HEK293 (cell line): ENCODE results near the gene MCM7.

Source experiments
- HOXC10 ChIP-seq: sonication (generic); formaldehyde crosslinking; IDR thresholded peaks from 2 replicates; pipeline ENCODE4 v1.8.1; 2023; ENCODE audit warnings: mild to moderate bottlenecking, missing genetic modification reagents
- KLF8 ChIP-seq: fragments of 450-650 bp; formaldehyde crosslinking; IDR thresholded peaks from 2 replicates; pipeline ENCODE4 v1.5.1; 2016; ENCODE audit warnings: missing biosample characterization, missing genetic modification characterization
- KLF9 ChIP-seq: fragments of 450-650 bp; formaldehyde crosslinking; IDR thresholded peaks from 2 replicates; pipeline ENCODE4 v1.5.1; 2016; ENCODE audit warnings: missing biosample characterization, missing genetic modification characterization, low read depth
- SP2 ChIP-seq: fragments of 450-650 bp; formaldehyde crosslinking; IDR thresholded peaks from 2 replicates; pipeline ENCODE4 v1.5.1; 2016; ENCODE audit warnings: missing biosample characterization, missing genetic modification characterization
- ZBTB21 ChIP-seq: fragments of 450-650 bp; formaldehyde crosslinking; IDR thresholded peaks from 2 replicates; pipeline ENCODE4 v1.5.1; 2017; ENCODE audit warnings: missing biosample characterization, missing genetic modification characterization
- ZBTB48 ChIP-seq: fragments of 450-650 bp; formaldehyde crosslinking; IDR thresholded peaks from 2 replicates; pipeline ENCODE4 v1.5.1; 2016; ENCODE audit warnings: missing biosample characterization, missing genetic modification characterization
- ZBTB8A ChIP-seq: fragments of 450-650 bp; formaldehyde crosslinking; IDR thresholded peaks from 2 replicates; pipeline ENCODE4 v1.5.1; 2016; ENCODE audit warnings: missing biosample characterization, missing genetic modification characterization
- ZNF114 ChIP-seq: fragments of 450-650 bp; formaldehyde crosslinking; IDR thresholded peaks from 2 replicates; pipeline ENCODE4 v1.5.0; 2017; ENCODE audit warnings: missing biosample characterization, missing genetic modification characterization
- ZNF221 ChIP-seq: fragments of 450-650 bp; formaldehyde crosslinking; IDR thresholded peaks from 2 replicates; pipeline ENCODE4 v1.5.1; 2017; ENCODE audit warnings: missing biosample characterization, missing genetic modification characterization, borderline replicate concordance
- ZNF23 ChIP-seq: fragments of 450-650 bp; formaldehyde crosslinking; IDR thresholded peaks from 2 replicates; pipeline ENCODE4 v1.5.1; 2016; ENCODE audit warnings: missing biosample characterization, missing genetic modification characterization, borderline replicate concordance
- ZNF266 ChIP-seq: fragments of 450-650 bp; formaldehyde crosslinking; IDR thresholded peaks from 2 replicates; pipeline ENCODE4 v1.5.1; 2016; ENCODE audit warnings: missing biosample characterization, missing genetic modification characterization, low read depth
- ZNF274 ChIP-seq, 2 experiments: fragments of 200-500 bp in 1 of 2; fragments of 450-650 bp in 1 of 2; sonication (Bioruptor generic) in 1 of 2; formaldehyde crosslinking in 1 of 2; IDR thresholded peaks; 2 replicates each; pipeline versions ENCODE4 v1.5.1 to v1.6.1; 2014 to 2016; ENCODE audit warnings: borderline replicate concordance in 1 of 2, inconsistent platforms in 1 of 2, low read length in 1 of 2, missing biosample characterization in 1 of 2, missing genetic modification characterization in 1 of 2
- ZNF426 ChIP-seq: fragments of 450-650 bp; formaldehyde crosslinking; IDR thresholded peaks from 2 replicates; pipeline ENCODE4 v1.5.1; 2017; ENCODE audit warnings: missing biosample characterization, missing genetic modification characterization, mild to moderate bottlenecking, inconsistent platforms, moderate library complexity
- ZNF433 ChIP-seq: fragments of 450-650 bp; formaldehyde crosslinking; IDR thresholded peaks from 2 replicates; pipeline ENCODE4 v1.5.1; 2016; ENCODE audit warnings: missing biosample characterization, missing genetic modification characterization, low read depth
- ZNF501 ChIP-seq: fragments of 450-650 bp; formaldehyde crosslinking; IDR thresholded peaks from 2 replicates; pipeline ENCODE4 v1.5.1; 2016; ENCODE audit warnings: missing biosample characterization, missing genetic modification characterization
- ZNF514 ChIP-seq: fragments of 450-650 bp; formaldehyde crosslinking; IDR thresholded peaks from 2 replicates; pipeline ENCODE4 v1.5.1; 2016; ENCODE audit warnings: missing biosample characterization, missing genetic modification characterization
- ZNF571 ChIP-seq: fragments of 450-650 bp; formaldehyde crosslinking; IDR thresholded peaks from 2 replicates; pipeline ENCODE4 v1.5.0; 2017; ENCODE audit warnings: missing biosample characterization, missing genetic modification characterization
- ZNF768 ChIP-seq: fragments of 450-650 bp; formaldehyde crosslinking; IDR thresholded peaks from 2 replicates; pipeline ENCODE4 v1.5.1; 2018; ENCODE audit warnings: missing biosample characterization, mild to moderate bottlenecking, missing genetic modification characterization
- ZNF785 ChIP-seq: fragments of 450-650 bp; formaldehyde crosslinking; IDR thresholded peaks from 2 replicates; pipeline ENCODE4 v1.5.1; 2016; ENCODE audit warnings: missing biosample characterization, missing genetic modification characterization
- TF ChIP-seq, protein P1 (sequence below): fragments of 450-650 bp; formaldehyde crosslinking; IDR thresholded peaks from 2 replicates; pipeline ENCODE4 v1.5.1; 2016; ENCODE audit warnings: missing biosample characterization, missing genetic modification characterization
- TF ChIP-seq, protein P2 (sequence below): fragments of 450-650 bp; formaldehyde crosslinking; IDR thresholded peaks from 2 replicates; pipeline ENCODE4 v1.5.1; 2016; ENCODE audit warnings: missing biosample characterization, missing genetic modification characterization
- TF ChIP-seq, protein P3 (sequence below): fragments of 450-650 bp; formaldehyde crosslinking; IDR thresholded peaks from 2 replicates; pipeline ENCODE4 v1.5.1; 2016; ENCODE audit warnings: missing biosample characterization, missing genetic modification characterization
- TF ChIP-seq, protein P4 (sequence below): fragments of 450-650 bp; formaldehyde crosslinking; IDR thresholded peaks from 2 replicates; pipeline ENCODE4 v1.5.1; 2016; ENCODE audit warnings: missing biosample characterization, missing genetic modification characterization
- TF ChIP-seq, protein P5 (sequence below): fragments of 450-650 bp; formaldehyde crosslinking; IDR thresholded peaks from 2 replicates; pipeline ENCODE4 v1.5.1; 2016; ENCODE audit warnings: missing biosample characterization, missing genetic modification characterization, low read depth
- TF ChIP-seq, protein P6 (sequence below): fragments of 450-650 bp; formaldehyde crosslinking; IDR thresholded peaks from 2 replicates; pipeline ENCODE4 v1.5.1; 2017; ENCODE audit warnings: missing biosample characterization, missing genetic modification characterization

The MCM7 gene

DNA sequence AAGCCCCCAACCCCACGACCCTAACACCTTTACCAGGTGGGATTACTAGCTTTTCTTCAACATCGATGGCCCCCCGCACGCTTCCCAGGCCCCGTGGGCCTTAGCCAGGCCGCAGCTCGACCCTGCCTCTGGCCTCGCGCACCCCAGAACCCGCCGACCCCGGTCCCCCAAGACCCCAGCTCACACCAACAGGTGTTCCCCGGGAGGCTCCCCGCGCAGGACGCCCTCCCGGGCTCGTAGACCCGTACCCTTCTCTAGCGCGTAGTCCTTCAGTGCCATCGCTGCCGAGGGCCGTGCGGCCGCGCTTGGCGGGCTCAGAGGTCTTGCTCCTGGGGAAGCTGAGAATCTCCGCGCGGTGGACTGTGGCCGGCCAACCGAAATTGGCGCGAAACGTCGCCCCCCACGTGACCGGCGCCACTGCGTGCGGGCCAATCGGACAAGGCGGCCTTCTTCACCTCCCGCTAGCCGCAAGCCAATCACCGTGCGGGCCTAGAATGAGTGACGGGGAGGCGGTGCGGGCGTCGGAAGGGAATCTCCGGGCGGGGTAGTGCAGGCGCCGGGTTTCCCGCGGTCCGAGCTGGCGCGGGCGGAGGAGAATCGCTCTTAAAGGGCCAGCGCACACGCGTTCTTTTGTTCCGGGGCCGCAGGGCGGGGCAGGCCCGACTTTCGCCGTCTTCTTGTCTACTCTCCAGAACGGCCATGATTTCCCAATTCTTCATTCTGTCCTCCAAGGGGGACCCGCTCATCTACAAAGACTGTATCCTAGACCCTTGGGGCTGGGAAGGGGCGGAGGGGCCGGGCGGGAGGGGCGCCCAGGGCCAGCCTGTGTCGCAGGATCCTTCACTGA, at the start of gene MCM7, which contains the start of gene AP4M1 (continued):
- no peak for TF ChIP-seq ZBTB48 (tag by site-specific recombination)
- TF ChIP-seq ZNF23: no peak
- no peak for TF ChIP-seq HOXC10 (CRISPR knock-in tag)
- peak; percentile 84 for TF ChIP-seq ZNF501
- no peak for TF ChIP-seq ZNF114 (tag by site-specific recombination)
- no peak for TF ChIP-seq ZNF266 (tag by site-specific recombination)
- no peak for TF ChIP-seq ZNF274 (IDR thresholded peaks at IDR 0.05; ENCODE audit: low read length)
- TF ChIP-seq ZNF274 (tag by site-specific recombination; IDR thresholded peaks at IDR 0.05; ENCODE audit: borderline replicate concordance): no peak
- peak; percentile 78 for TF ChIP-seq ZBTB8A (tag by site-specific recombination)
- no peak for TF ChIP-seq ZNF433 (tag by site-specific recombination)
- TF ChIP-seq, protein P1, sequence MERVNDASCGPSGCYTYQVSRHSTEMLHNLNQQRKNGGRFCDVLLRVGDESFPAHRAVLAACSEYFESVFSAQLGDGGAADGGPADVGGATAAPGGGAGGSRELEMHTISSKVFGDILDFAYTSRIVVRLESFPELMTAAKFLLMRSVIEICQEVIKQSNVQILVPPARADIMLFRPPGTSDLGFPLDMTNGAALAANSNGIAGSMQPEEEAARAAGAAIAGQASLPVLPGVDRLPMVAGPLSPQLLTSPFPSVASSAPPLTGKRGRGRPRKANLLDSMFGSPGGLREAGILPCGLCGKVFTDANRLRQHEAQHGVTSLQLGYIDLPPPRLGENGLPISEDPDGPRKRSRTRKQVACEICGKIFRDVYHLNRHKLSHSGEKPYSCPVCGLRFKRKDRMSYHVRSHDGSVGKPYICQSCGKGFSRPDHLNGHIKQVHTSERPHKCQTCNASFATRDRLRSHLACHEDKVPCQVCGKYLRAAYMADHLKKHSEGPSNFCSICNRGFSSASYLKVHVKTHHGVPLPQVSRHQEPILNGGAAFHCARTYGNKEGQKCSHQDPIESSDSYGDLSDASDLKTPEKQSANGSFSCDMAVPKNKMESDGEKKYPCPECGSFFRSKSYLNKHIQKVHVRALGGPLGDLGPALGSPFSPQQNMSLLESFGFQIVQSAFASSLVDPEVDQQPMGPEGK (tag by site-specific recombination): no peak
- TF ChIP-seq, protein P2, sequence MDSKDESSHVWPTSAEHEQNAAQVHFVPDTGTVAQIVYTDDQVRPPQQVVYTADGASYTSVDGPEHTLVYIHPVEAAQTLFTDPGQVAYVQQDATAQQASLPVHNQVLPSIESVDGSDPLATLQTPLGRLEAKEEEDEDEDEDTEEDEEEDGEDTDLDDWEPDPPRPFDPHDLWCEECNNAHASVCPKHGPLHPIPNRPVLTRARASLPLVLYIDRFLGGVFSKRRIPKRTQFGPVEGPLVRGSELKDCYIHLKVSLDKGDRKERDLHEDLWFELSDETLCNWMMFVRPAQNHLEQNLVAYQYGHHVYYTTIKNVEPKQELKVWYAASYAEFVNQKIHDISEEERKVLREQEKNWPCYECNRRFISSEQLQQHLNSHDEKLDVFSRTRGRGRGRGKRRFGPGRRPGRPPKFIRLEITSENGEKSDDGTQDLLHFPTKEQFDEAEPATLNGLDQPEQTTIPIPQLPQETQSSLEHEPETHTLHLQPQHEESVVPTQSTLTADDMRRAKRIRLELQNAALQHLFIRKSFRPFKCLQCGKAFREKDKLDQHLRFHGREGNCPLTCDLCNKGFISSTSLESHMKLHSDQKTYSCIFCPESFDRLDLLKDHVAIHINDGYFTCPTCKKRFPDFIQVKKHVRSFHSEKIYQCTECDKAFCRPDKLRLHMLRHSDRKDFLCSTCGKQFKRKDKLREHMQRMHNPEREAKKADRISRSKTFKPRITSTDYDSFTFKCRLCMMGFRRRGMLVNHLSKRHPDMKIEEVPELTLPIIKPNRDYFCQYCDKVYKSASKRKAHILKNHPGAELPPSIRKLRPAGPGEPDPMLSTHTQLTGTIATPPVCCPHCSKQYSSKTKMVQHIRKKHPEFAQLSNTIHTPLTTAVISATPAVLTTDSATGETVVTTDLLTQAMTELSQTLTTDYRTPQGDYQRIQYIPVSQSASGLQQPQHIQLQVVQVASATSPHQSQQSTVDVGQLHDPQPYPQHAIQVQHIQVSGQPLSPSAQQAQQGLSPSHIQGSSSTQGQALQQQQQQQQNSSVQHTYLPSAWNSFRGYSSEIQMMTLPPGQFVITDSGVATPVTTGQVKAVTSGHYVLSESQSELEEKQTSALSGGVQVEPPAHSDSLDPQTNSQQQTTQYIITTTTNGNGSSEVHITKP (tag by site-specific recombination): no peak
- TF ChIP-seq KLF9: no peak
- TF ChIP-seq ZNF426 (tag by site-specific recombination): no peak
- TF ChIP-seq ZNF514: no peak
- no peak for TF ChIP-seq ZNF221 (tag by site-specific recombination)
- TF ChIP-seq, protein P3, sequence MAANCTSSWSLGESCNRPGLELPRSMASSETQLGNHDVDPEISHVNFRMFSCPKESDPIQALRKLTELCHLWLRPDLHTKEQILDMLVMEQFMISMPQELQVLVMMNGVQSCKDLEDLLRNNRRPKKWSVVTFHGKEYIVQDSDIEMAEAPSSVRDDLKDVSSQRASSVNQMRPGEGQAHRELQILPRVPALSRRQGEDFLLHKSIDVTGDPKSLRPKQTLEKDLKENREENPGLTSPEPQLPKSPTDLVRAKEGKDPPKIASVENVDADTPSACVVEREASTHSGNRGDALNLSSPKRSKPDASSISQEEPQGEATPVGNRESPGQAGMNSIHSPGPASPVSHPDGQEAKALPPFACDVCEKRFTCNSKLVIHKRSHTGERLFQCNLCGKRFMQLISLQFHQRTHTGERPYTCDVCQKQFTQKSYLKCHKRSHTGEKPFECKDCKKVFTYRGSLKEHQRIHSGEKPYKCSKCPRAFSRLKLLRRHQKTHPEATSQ (tag by site-specific recombination): no peak
- TF ChIP-seq ZNF768 (tag by site-specific recombination): no peak
- TF ChIP-seq, protein P4, sequence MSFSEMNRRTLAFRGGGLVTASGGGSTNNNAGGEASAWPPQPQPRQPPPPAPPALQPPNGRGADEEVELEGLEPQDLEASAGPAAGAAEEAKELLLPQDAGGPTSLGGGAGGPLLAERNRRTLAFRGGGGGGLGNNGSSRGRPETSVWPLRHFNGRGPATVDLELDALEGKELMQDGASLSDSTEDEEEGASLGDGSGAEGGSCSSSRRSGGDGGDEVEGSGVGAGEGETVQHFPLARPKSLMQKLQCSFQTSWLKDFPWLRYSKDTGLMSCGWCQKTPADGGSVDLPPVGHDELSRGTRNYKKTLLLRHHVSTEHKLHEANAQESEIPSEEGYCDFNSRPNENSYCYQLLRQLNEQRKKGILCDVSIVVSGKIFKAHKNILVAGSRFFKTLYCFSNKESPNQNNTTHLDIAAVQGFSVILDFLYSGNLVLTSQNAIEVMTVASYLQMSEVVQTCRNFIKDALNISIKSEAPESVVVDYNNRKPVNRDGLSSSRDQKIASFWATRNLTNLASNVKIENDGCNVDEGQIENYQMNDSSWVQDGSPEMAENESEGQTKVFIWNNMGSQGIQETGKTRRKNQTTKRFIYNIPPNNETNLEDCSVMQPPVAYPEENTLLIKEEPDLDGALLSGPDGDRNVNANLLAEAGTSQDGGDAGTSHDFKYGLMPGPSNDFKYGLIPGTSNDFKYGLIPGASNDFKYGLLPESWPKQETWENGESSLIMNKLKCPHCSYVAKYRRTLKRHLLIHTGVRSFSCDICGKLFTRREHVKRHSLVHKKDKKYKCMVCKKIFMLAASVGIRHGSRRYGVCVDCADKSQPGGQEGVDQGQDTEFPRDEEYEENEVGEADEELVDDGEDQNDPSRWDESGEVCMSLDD (tag by site-specific recombination): peak; percentile 88
- TF ChIP-seq, protein P5, sequence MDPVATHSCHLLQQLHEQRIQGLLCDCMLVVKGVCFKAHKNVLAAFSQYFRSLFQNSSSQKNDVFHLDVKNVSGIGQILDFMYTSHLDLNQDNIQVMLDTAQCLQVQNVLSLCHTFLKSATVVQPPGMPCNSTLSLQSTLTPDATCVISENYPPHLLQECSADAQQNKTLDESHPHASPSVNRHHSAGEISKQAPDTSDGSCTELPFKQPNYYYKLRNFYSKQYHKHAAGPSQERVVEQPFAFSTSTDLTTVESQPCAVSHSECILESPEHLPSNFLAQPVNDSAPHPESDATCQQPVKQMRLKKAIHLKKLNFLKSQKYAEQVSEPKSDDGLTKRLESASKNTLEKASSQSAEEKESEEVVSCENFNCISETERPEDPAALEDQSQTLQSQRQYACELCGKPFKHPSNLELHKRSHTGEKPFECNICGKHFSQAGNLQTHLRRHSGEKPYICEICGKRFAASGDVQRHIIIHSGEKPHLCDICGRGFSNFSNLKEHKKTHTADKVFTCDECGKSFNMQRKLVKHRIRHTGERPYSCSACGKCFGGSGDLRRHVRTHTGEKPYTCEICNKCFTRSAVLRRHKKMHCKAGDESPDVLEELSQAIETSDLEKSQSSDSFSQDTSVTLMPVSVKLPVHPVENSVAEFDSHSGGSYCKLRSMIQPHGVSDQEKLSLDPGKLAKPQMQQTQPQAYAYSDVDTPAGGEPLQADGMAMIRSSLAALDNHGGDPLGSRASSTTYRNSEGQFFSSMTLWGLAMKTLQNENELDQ: no peak
- peak; percentile 98 for TF ChIP-seq SP2 (tag by site-specific recombination)
- TF ChIP-seq, protein P6, sequence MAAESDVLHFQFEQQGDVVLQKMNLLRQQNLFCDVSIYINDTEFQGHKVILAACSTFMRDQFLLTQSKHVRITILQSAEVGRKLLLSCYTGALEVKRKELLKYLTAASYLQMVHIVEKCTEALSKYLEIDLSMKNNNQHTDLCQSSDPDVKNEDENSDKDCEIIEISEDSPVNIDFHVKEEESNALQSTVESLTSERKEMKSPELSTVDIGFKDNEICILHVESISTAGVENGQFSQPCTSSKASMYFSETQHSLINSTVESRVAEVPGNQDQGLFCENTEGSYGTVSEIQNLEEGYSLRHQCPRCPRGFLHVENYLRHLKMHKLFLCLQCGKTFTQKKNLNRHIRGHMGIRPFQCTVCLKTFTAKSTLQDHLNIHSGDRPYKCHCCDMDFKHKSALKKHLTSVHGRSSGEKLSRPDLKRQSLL (tag by site-specific recombination): no peak
- TF ChIP-seq ZBTB21 (tag by site-specific recombination): 0 out of 2 replicates have a peak, but pooled peaks have one; percentile 23
- TF ChIP-seq KLF8 (tag by site-specific recombination): peak; percentile 83
- TF ChIP-seq ZNF785 (tag by site-specific recombination): no peak
- no peak for TF ChIP-seq ZNF571 (tag by site-specific recombination)
